Hepatocyte (in vitro differentiated cells): Measurements from ENCODE around the gene ZNF469. TPM values are rescaled to one million over a fixed set of nuclear protein-coding genes. Genes with fewer than 3 reads are reported as not detected.

Experiments used
- DNase-seq: peaks from one replicate; pipeline ENCODE4 v3.0.0-alpha.2; 2016; ENCODE audit warnings: low spot score
- H2AFZ ChIP-seq: fragments of 200-600 bp; sonication (generic); 2 replicates; pipeline ENCODE4 v1.6.0; 2016; ENCODE audit warnings: antibody characterized with exemption, mild to moderate bottlenecking
- H3K27ac ChIP-seq: fragments of 200-600 bp; sonication (generic); 2 replicates; pipeline ENCODE4 v1.5.1; 2016; ENCODE audit warnings: mild to moderate bottlenecking
- H3K27me3 ChIP-seq: fragments of 200-600 bp; sonication (generic); 2 replicates; pipeline ENCODE4 v1.6.1; 2016
- H3K36me3 ChIP-seq: fragments of 200-600 bp; sonication (generic); replicated peaks from 2 replicates; pipeline ENCODE4 v1.5.1; 2016; ENCODE audit warnings: low read depth; ENCODE audit not compliant: insufficient read depth
- H3K4me1 ChIP-seq: fragments of 200-600 bp; sonication (generic); 2 replicates; pipeline ENCODE4 v1.5.1; 2016; ENCODE audit warnings: mild to moderate bottlenecking, moderate library complexity; ENCODE audit not compliant: insufficient read depth
- H3K4me2 ChIP-seq: fragments of 200-600 bp; sonication (generic); 2 replicates; pipeline ENCODE4 v1.6.0; 2016
- H3K4me3 ChIP-seq: fragments of 200-600 bp; sonication (generic); 2 replicates; pipeline ENCODE4 v1.5.1; 2016; ENCODE audit warnings: mild to moderate bottlenecking
- H3K79me2 ChIP-seq: fragments of 200-600 bp; sonication (generic); 2 replicates; pipeline ENCODE4 v1.6.0; 2017; ENCODE audit warnings: mild to moderate bottlenecking
- H3K9me2 ChIP-seq: fragments of 200-600 bp; sonication (generic); replicated peaks from 2 replicates; pipeline ENCODE4 v1.6.0; 2017; ENCODE audit warnings: mild to moderate bottlenecking; ENCODE audit not compliant: insufficient read depth
- H3K9me3 ChIP-seq: fragments of 200-600 bp; sonication (generic); 2 replicates; pipeline ENCODE4 v1.5.1; 2016; ENCODE audit warnings: low read depth, mild to moderate bottlenecking
- H4K20me1 ChIP-seq: fragments of 200-600 bp; sonication (generic); 2 replicates; pipeline ENCODE4 v1.6.0; 2016; ENCODE audit warnings: mild to moderate bottlenecking; ENCODE audit not compliant: insufficient read depth, poor library complexity, severe bottlenecking
- EZH2 ChIP-seq: fragments of 200-600 bp; sonication (generic); IDR thresholded peaks from 2 replicates; pipeline ENCODE4 v1.6.1; 2016; ENCODE audit warnings: antibody characterized with exemption, mild to moderate bottlenecking, borderline replicate concordance
- EZH2phosphoT487 ChIP-seq: fragments of 200-600 bp; sonication (generic); IDR thresholded peaks from one replicate; pipeline ENCODE4 v1.6.1; 2018; ENCODE audit warnings: antibody characterized with exemption, mild to moderate bottlenecking, low read depth, moderate library complexity; ENCODE audit not compliant: unreplicated experiment, severe bottlenecking
- WGBS: methylation state at CpG from one replicate; pipeline ENCODE4 v1.1.6; 2016; ENCODE audit warnings: low lambda C conversion rate; ENCODE audit errors: missing lambda C conversion rate; 5-methylcytosine and 5-hydroxymethylcytosine counted together
- polyA plus RNA-seq: library from polyadenylated mRNA; unstranded; fragments of >200 nt; fragmentation: Nextera tagmentation; extraction: Ambion mirVana; gene quantifications from 2 replicates; pipeline ENCODE4 v1.2.1, GENCODE V29; 2016
- total RNA-seq: library from RNA; depleted of rRNA; stranded (reverse); fragments of >200 nt; gene quantifications from 2 replicates; pipeline ENCODE4 v1.2.3, GENCODE V29; 2014
- TF ChIP-seq, protein P1 (sequence below): fragments of 200-600 bp; sonication (generic); IDR thresholded peaks from 2 replicates; pipeline ENCODE4 v1.5.1; 2016; ENCODE audit warnings: antibody characterized with exemption, mild to moderate bottlenecking; ENCODE audit not compliant: poor library complexity

The ZNF469 gene
- total and polyA plus RNA-seq, 2 experiments from 2014 or later: 1.0 to 1.3 TPM

DNA sequence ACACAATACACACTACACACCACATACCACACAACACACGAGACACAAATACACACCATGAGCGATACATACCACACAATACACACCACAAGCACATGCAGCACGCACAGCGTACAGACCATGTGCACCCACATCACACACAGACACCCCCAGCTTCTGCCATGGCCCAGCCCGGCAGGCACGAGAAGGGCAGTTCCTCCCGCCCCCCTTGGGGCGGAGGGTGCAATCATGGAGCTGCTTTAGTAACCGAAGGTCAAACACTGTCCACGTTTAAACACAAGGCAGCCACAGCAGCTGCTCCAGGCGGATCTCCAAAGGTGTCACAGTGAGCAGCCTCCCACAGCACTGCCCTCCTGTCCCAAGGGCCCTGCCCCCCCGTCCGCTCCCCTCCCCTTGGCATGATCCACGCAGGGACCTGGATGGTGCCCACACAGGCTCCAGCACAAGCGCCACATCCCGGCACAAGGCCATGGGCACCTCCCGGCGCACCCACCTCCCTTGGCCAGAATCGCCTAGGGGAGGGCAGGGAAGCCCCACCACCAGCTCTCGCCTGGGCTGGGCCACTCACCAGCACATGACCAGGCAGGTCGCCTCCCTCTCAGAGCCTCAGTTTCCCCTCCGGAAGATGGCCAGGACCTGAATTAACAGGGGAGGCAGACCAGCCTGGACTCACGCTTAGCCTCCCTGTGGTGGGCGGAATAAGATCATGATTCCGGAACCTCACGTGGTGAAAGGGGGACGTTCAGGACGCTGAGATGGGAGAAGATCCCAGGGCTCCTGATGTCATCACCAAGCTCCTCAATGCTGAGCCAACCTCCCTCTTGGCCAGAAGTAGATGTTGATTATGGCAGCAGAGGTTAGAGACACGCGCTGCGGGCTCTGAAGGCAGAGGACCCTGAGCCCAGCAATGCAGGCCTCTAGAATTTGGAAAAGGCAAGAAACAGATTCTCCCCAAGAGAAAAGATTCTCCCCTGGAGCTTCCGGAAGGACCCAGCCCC is 32.6 kb upstream of the ZNF469 start:
- TF ChIP-seq, protein P1, sequence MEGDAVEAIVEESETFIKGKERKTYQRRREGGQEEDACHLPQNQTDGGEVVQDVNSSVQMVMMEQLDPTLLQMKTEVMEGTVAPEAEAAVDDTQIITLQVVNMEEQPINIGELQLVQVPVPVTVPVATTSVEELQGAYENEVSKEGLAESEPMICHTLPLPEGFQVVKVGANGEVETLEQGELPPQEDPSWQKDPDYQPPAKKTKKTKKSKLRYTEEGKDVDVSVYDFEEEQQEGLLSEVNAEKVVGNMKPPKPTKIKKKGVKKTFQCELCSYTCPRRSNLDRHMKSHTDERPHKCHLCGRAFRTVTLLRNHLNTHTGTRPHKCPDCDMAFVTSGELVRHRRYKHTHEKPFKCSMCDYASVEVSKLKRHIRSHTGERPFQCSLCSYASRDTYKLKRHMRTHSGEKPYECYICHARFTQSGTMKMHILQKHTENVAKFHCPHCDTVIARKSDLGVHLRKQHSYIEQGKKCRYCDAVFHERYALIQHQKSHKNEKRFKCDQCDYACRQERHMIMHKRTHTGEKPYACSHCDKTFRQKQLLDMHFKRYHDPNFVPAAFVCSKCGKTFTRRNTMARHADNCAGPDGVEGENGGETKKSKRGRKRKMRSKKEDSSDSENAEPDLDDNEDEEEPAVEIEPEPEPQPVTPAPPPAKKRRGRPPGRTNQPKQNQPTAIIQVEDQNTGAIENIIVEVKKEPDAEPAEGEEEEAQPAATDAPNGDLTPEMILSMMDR: no peak

DNA sequence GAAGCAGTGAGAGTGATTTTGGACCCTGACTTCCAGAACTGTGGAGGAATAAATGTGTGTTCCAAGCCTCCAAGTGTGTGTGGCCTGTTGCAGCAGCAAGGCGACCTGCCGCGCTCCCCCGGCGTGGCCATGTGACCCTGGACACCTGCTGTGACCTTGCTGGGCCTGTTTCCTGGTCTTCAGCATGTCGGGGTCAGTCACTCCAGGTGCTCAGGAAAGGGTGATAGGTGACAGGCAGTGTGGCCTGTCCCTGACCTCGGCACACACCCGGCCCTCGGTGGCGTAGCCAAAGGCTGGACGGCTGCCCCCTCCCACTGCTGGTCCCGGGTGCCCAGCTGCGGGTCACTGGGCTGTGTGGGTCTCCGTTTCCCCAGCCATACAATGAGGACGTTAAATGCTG is 31.8 kb upstream of the ZNF469 start:
- Histone ChIP-seq H2AFZ (no peak overlapping the region), H3K9me3 (no peaks in the 10 kb centered on the region), H3K27ac (no peak overlapping the region), H3K4me2 (no peak overlapping the region), H4K20me1 (no peaks in the 10 kb centered on the region), H3K4me3 (no peak overlapping the region), H3K9me2 (no peaks in the 10 kb centered on the region), H3K4me1 (no peaks in the 10 kb centered on the region), H3K27me3 (no peaks in the 10 kb centered on the region), H3K79me2 (no peaks in the 10 kb centered on the region), H3K36me3 (no peaks in the 10 kb centered on the region)
- WGBS: 90% methylated on average over 15 of the region's 15 CpGs
- TF ChIP-seq, protein P1: no peak
- TF ChIP-seq EZH2phosphoT487: no peak
- no peak for TF ChIP-seq EZH2
- no peak for DNase-seq

More for the DNA sequence above, 32.6 kb upstream of the ZNF469 start:
- no peaks in the 10 kb centered on the region for H4K20me1 ChIP-seq
- no peaks in the 10 kb centered on the region for H3K36me3 ChIP-seq
- no peak overlapping the region for H3K4me3 ChIP-seq
- H3K4me1 ChIP-seq: no peaks in the 10 kb centered on the region
- no peak overlapping the region for H2AFZ ChIP-seq
- no peaks in the 10 kb centered on the region for H3K9me2 ChIP-seq
- H3K4me2 ChIP-seq: no peak overlapping the region
- no peak overlapping the region for H3K27ac ChIP-seq
- no peak for DNase-seq
- H3K27me3 ChIP-seq: no peaks in the 10 kb centered on the region
- 90% methylated on average over 32 of the region's 32 CpGs for WGBS
- H3K9me3 ChIP-seq: no peaks in the 10 kb centered on the region
- no peaks in the 10 kb centered on the region for H3K79me2 ChIP-seq

DNA sequence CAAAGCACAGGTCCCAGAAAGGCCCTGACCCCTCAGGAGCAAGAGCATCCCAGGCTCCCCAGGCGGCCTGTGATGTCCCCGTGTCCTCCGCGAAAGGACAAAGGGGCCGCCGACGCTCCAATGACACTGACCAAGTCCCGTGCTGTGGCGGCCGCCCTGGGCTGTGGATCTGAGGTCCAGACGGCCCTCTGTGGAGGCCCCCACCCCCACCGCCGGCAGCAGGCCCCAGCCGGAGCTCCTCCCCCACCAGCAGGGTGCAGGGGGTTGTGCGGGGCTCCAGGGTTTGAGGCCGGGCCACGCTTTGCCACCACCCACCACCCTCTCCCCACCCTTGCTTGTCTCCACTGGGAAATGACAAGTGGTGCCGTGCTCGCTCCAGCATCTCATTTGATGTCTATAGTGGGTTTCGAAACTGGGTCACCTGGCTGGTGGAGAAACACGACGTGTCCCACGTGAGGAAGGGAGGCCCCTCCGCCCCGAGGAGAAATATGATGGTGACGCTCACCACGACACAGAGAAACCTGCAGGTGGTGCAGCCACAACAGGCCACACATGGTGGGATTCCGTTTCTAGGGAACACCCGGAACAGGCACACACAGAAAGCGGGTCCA is 31.2 kb upstream of the ZNF469 start:
- Histone ChIP-seq H3K27me3 (no peaks in the 10 kb centered on the region), H3K4me2 (no peak overlapping the region), H3K9me2 (no peaks in the 10 kb centered on the region), H3K4me1 (no peaks in the 10 kb centered on the region), H3K9me3 (no peaks in the 10 kb centered on the region), H3K79me2 (no peaks in the 10 kb centered on the region), H3K4me3 (no peak overlapping the region), H2AFZ (no peak overlapping the region), H4K20me1 (no peaks in the 10 kb centered on the region), H3K27ac (no peak overlapping the region), H3K36me3 (no peaks in the 10 kb centered on the region)
- WGBS: 86% methylated on average over 28 of the region's 30 CpGs
- no peak for DNase-seq
- no peak for TF ChIP-seq EZH2
- TF ChIP-seq, protein P1: no peak
- TF ChIP-seq EZH2phosphoT487: no peak
